Endodermal cell (in vitro differentiated cells): ENCODE data around the gene ADAMTS2. TPM values are rescaled to one million over a fixed set of nuclear protein-coding genes. Genes with fewer than 3 reads are reported as not detected.

ENCODE experiments used
- DNase-seq: peaks from one replicate; pipeline ENCODE4 v3.0.0-alpha.2; 2017
- H3K27ac ChIP-seq: 2 replicates; pipeline ENCODE4 v1.5.1; 2013; ENCODE audit warnings: mild to moderate bottlenecking, low read depth, low read length, moderate library complexity
- H3K27me3 ChIP-seq: 2 replicates; pipeline ENCODE4 v1.6.1; 2013; ENCODE audit warnings: mild to moderate bottlenecking, low read length, moderate library complexity; ENCODE audit not compliant: insufficient read depth, control insufficient read depth, poor library complexity, severe bottlenecking
- H3K36me3 ChIP-seq: 2 replicates; pipeline ENCODE4 v1.7.0; 2013; ENCODE audit warnings: mild to moderate bottlenecking, low read length, moderate library complexity; ENCODE audit not compliant: control insufficient read depth, insufficient read depth
- H3K4me1 ChIP-seq: one replicate; pipeline ENCODE4 v1.7.0; 2013; ENCODE audit warnings: low read length; ENCODE audit not compliant: control insufficient read depth, insufficient read depth
- H3K4me3 ChIP-seq: 2 replicates; pipeline ENCODE4 v1.5.1; 2013; ENCODE audit warnings: mild to moderate bottlenecking, low read length, moderate library complexity
- H3K9ac ChIP-seq: 2 replicates; pipeline ENCODE4 v1.6.1; 2013; ENCODE audit warnings: mild to moderate bottlenecking, low read length, moderate library complexity; ENCODE audit not compliant: poor library complexity, severe bottlenecking; ENCODE audit errors: extremely low read depth
- H3K9me3 ChIP-seq: 2 replicates; pipeline ENCODE4 v1.6.1; 2013; ENCODE audit warnings: mild to moderate bottlenecking, low read length, moderate library complexity; ENCODE audit not compliant: control insufficient read depth
- H3K27ac Mint-ChIP-seq: 2 replicates; pipeline ENCODE4 v1.8.0; 2020; ENCODE audit warnings: mixed read lengths
- H3K27me3 Mint-ChIP-seq: 2 replicates; pipeline ENCODE4 v1.8.0; 2021; ENCODE audit warnings: mild to moderate bottlenecking, mixed read lengths; ENCODE audit not compliant: insufficient read depth
- H3K36me3 Mint-ChIP-seq: 2 replicates; pipeline ENCODE4 v1.8.0; 2020; ENCODE audit warnings: low read depth, mixed read lengths
- H3K4me1 Mint-ChIP-seq: 2 replicates; pipeline ENCODE4 v1.8.0; 2020; ENCODE audit warnings: mixed read lengths
- H3K4me3 Mint-ChIP-seq: 2 replicates; pipeline ENCODE4 v1.8.0; 2020; ENCODE audit warnings: mild to moderate bottlenecking, moderate library complexity, mixed read lengths
- H3K9me3 Mint-ChIP-seq: 2 replicates; pipeline ENCODE4 v1.8.0; 2020; ENCODE audit warnings: mild to moderate bottlenecking, mixed read lengths
- WGBS, 2 experiments: methylation state at CpG; one replicate each; pipeline versions ENCODE4 v1.1.5 to v1.1.7; 2013; ENCODE audit warnings: missing lambda C conversion rate in 2 of 2, mixed read lengths in 1 of 2; ENCODE audit not compliant: insufficient coverage in 1 of 2, insufficient read length in 1 of 2; 5-methylcytosine and 5-hydroxymethylcytosine counted together
- total RNA-seq, 2 donors: library from RNA; stranded (reverse); fragmentation: NEBNext Ultra II Directional in 1 of 2; extraction: Animal tissue kit (Norgen Biotek cat#: 25700) in 1 of 2; gene quantifications; 2 replicates in 1 of 2; 3 replicates in 1 of 2; pipeline ENCODE4 v1.2.1, GENCODE V29; 2021
- TF ChIP-seq, protein P1 (sequence below): fragments of 200-600 bp; sonication (generic); conservative IDR thresholded peaks from 2 replicates; pipeline ENCODE4 v1.5.0; 2021; ENCODE audit warnings: antibody characterized with exemption, mild to moderate bottlenecking

The ADAMTS2 gene
- total RNA-seq, 2 donors from 2014 or later, result 1.2 to 2.6 TPM

DNA sequence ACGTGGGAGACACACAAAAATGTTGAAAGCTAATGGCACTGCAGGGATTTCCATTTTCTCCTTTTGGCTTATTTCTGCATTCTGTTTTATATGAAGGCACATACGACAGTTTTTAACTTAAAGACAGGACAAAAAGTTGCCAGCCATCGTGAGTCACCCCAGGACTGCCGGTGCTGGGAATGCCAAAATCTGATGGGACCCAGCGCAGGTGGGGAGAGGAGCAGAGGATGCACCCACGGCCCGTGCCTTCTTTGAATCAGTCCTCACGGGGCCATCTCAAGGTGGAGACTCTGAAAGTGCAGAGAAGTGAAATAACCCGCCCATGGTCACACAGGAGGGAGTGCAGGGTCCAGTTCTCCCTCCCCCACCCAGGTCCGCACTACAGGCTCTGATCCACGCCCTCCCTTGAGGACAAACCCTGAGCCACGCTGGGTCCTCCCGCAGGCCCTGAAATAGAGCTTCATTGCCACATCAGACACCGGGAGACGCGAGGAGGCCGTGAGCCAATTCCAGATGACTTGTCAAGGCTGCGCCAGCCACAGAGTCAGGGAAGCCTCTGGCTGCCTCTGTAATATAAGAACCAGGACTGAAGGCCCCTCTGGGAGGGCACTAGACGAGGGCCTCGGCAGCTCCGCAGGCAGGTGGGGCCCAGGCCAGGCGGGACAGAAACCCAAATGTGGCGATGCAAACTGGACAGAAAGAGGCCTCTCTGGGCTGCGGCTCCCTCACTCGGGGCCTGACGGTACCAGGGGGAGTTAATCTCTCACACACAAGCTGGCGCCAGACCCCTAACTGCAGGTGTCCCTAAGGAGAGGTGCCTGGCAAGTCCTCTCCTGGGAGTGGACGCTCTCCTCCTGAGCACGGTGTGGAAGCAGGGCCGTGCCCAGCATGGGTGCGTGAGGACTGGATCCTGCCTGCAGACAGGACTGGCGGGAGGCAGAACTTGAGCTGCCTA lies 22.9 kb downstream of the ADAMTS2 start:
- Histone ChIP-seq H3K27me3 (no peaks in the 10 kb centered on the region), H3K9me3 (no peaks in the 10 kb centered on the region), H3K4me1 (no peaks in the 10 kb centered on the region), H3K9ac (no peak overlapping the region), H3K36me3 (no peaks in the 10 kb centered on the region), H3K4me3 (no peak overlapping the region), H3K27ac (no peak overlapping the region)
- H3K4me1 Mint-ChIP-seq, result peaks cover 12% of the 10 kb centered on the region
- H3K36me3 Mint-ChIP-seq, result no peaks in the 10 kb centered on the region
- TF ChIP-seq, protein P1, sequence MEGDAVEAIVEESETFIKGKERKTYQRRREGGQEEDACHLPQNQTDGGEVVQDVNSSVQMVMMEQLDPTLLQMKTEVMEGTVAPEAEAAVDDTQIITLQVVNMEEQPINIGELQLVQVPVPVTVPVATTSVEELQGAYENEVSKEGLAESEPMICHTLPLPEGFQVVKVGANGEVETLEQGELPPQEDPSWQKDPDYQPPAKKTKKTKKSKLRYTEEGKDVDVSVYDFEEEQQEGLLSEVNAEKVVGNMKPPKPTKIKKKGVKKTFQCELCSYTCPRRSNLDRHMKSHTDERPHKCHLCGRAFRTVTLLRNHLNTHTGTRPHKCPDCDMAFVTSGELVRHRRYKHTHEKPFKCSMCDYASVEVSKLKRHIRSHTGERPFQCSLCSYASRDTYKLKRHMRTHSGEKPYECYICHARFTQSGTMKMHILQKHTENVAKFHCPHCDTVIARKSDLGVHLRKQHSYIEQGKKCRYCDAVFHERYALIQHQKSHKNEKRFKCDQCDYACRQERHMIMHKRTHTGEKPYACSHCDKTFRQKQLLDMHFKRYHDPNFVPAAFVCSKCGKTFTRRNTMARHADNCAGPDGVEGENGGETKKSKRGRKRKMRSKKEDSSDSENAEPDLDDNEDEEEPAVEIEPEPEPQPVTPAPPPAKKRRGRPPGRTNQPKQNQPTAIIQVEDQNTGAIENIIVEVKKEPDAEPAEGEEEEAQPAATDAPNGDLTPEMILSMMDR, result no peak
- no peak overlapping the region for H3K27ac Mint-ChIP-seq
- H3K9me3 Mint-ChIP-seq, result no peaks in the 10 kb centered on the region
- no peak overlapping the region for H3K4me3 Mint-ChIP-seq
- DNase-seq, result no peak
- 90 to 95% methylated on average over 21 to 32 of the region's 32 CpGs for WGBS, 2 experiments
- peaks cover 12% of the 10 kb centered on the region for H3K27me3 Mint-ChIP-seq

- Histone ChIP-seq H3K27me3 (no peaks in the 10 kb centered on the region), H3K36me3 (no peaks in the 10 kb centered on the region), H3K4me1 (no peaks in the 10 kb centered on the region), H3K9ac (no peak overlapping the region), H3K27ac (no peak overlapping the region), H3K4me3 (no peak overlapping the region), H3K9me3 (no peaks in the 10 kb centered on the region)
- no peak overlapping the region for H3K4me3 Mint-ChIP-seq
- 89 to 90% methylated on average over 3 to 12 of the region's 13 CpGs for WGBS, 2 experiments
- no peak for DNase-seq
- no peaks in the 10 kb centered on the region for H3K36me3 Mint-ChIP-seq
- TF ChIP-seq, protein P1, result no peak
- peaks cover 3% of the 10 kb centered on the region for H3K27me3 Mint-ChIP-seq
- H3K9me3 Mint-ChIP-seq, result no peaks in the 10 kb centered on the region
- H3K27ac Mint-ChIP-seq, result no peak overlapping the region
- H3K4me1 Mint-ChIP-seq, result peaks cover 9% of the 10 kb centered on the region
Measured at GRCh38 chr5:179321206-179321987, 23.9 kb downstream of the ADAMTS2 start.

- no peaks in the 10 kb centered on the region for H3K36me3 Mint-ChIP-seq
- peaks cover 4% of the 10 kb centered on the region for H3K9me3 Mint-ChIP-seq
- H3K36me3 ChIP-seq, result no peaks in the 10 kb centered on the region
- no peak overlapping the region for H3K4me3 Mint-ChIP-seq
- H3K27me3 ChIP-seq, result no peaks in the 10 kb centered on the region
- H3K27me3 Mint-ChIP-seq, result peaks cover 2% of the 10 kb centered on the region
- H3K4me3 ChIP-seq, result no peak overlapping the region
- WGBS, 2 experiments, result 70 to 75% methylated on average over 6 to 11 of the region's 11 CpGs
- peaks cover 9% of the 10 kb centered on the region for H3K4me1 Mint-ChIP-seq
- no peaks in the 10 kb centered on the region for H3K4me1 ChIP-seq
- peak overlapping the region; percentile 13 for H3K27ac Mint-ChIP-seq
- H3K27ac ChIP-seq, result peak overlapping the region; percentile 47
- H3K9me3 ChIP-seq, result no peaks in the 10 kb centered on the region
- TF ChIP-seq, protein P1, result no peak
- DNase-seq, result no peak
- no peak overlapping the region for H3K9ac ChIP-seq
Measured at GRCh38 chr5:179319741-179320281, 25.4 kb downstream of the ADAMTS2 start.
